ENCODE results near the gene ENAH. TPM values are rescaled to one million over a fixed set of nuclear protein-coding genes. Genes with fewer than 3 reads are reported as not detected.

Gene ENAH
- total RNA-seq, 1 experiment from 2014 or later, result 285 TPM

DNA sequence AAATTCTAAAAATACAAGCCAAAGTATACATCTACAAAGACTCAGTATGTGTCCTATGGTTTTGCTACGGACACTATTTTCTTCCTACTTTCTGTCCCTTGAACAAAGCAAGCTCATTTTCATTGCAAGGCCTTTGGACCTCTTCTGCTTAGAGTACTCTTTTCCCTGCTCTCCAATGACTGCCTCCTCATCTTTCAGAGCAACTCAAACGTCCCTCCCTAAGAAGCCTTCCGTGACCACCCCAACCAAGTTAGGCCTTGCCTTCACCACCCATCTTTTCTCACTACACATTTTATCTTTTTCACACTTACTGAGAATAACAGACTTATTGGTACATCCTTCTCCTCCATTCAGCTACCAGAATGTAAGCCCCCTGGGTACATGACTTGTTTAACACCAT is 39.9 kb downstream of the ENAH start:
- no peak overlapping the region for H2BK5ac ChIP-seq (ENCODE audit: insufficient read length, low read length)
- H2BK12ac ChIP-seq (ENCODE audit: insufficient read length, low read depth, low read length), result no peak overlapping the region
- H4K8ac ChIP-seq (replicated peaks; ENCODE audit: insufficient read length, low read depth, low read length), result no peak overlapping the region
- peak overlapping the region in 1 of 3 experiments; percentile 29; a peak in 3 of 7 replicates for H3K27ac Mint-ChIP-seq
- no peak overlapping the region for H2AFZ ChIP-seq (ENCODE audit: low read length)
- no peak overlapping the region for H2BK120ac ChIP-seq (ENCODE audit: low read depth, low read length, poor library complexity, severe bottlenecking)
- H2AK5ac ChIP-seq (ENCODE audit: insufficient read length, low read length), result no peak overlapping the region
- no peaks in the 10 kb centered on the region for H3K27me3 Mint-ChIP-seq (ENCODE audit: low read depth)
- H3K4me1 ChIP-seq (ENCODE audit: insufficient read depth, low read length), result no peaks in the 10 kb centered on the region; the same call in 1 of the 2 replicates
- H3K4me2 ChIP-seq (ENCODE audit: insufficient read depth, insufficient read length, low read length), result no peak overlapping the region
- no peak for DNase-seq
- H4K91ac ChIP-seq (ENCODE audit: insufficient read length, low read depth, low read length), result no peak overlapping the region
- H3K79me2 ChIP-seq (ENCODE audit: insufficient read depth, low read length), result peaks cover 45% of the 10 kb centered on the region
- peaks cover 21 to 32% (median 25%) of the 10 kb centered on the region in 3 experiments for H3K36me3 Mint-ChIP-seq (ENCODE audit: insufficient read depth in 1 of 3, low read depth in 3 of 3)
- no peaks in the 10 kb centered on the region for H4K20me1 ChIP-seq (ENCODE audit: control insufficient read depth, insufficient read depth, insufficient read length)
- WGBS (ENCODE audit: extremely low coverage, insufficient read length, low lambda C conversion rate), result no CpG with 5 or more reads among the region's 3 CpGs
- H2BK15ac ChIP-seq (ENCODE audit: low read depth, low read length), result no peak overlapping the region
- no peaks in the 10 kb centered on the region for H3K23me2 ChIP-seq (ENCODE audit: insufficient read length, low read depth, low read length, poor library complexity, severe bottlenecking)
- peaks cover 5% of the 10 kb centered on the region for H3K79me1 ChIP-seq (ENCODE audit: insufficient read depth, low read depth, low read length, poor library complexity, severe bottlenecking)
- H3K4me1 Mint-ChIP-seq, result peaks cover 33 to 47% of the 10 kb centered on the region in 2 experiments
- no peak overlapping the region for H3K23ac ChIP-seq (ENCODE audit: insufficient read length, low read depth, low read length)
- no peak overlapping the region for H3K18ac ChIP-seq (ENCODE audit: insufficient read length, low read depth, low read length)
- no peak overlapping the region for H3K14ac ChIP-seq (ENCODE audit: insufficient read depth, low read length)
- TF ChIP-seq, protein P1, sequence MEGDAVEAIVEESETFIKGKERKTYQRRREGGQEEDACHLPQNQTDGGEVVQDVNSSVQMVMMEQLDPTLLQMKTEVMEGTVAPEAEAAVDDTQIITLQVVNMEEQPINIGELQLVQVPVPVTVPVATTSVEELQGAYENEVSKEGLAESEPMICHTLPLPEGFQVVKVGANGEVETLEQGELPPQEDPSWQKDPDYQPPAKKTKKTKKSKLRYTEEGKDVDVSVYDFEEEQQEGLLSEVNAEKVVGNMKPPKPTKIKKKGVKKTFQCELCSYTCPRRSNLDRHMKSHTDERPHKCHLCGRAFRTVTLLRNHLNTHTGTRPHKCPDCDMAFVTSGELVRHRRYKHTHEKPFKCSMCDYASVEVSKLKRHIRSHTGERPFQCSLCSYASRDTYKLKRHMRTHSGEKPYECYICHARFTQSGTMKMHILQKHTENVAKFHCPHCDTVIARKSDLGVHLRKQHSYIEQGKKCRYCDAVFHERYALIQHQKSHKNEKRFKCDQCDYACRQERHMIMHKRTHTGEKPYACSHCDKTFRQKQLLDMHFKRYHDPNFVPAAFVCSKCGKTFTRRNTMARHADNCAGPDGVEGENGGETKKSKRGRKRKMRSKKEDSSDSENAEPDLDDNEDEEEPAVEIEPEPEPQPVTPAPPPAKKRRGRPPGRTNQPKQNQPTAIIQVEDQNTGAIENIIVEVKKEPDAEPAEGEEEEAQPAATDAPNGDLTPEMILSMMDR (conservative IDR thresholded peaks at IDR 0.05), result no peak
- no peak overlapping the region for H3K4me3 Mint-ChIP-seq
- peaks cover 9 to 12% of the 10 kb centered on the region in 2 experiments; a peak in 4 of 5 replicates for H3K9me3 Mint-ChIP-seq
- no peak overlapping the region for H3K27ac ChIP-seq (ENCODE audit: insufficient read length, low read depth, low read length)
- no peak overlapping the region for H4K5ac ChIP-seq (ENCODE audit: insufficient read length, low read depth, low read length)
- no peak overlapping the region for H3K56ac ChIP-seq (ENCODE audit: insufficient read length, low read depth, low read length)
- no peak overlapping the region for H2BK20ac ChIP-seq (ENCODE audit: low read depth, low read length, poor library complexity, severe bottlenecking)
- no peaks in the 10 kb centered on the region for H3K9me3 ChIP-seq (ENCODE audit: control insufficient read depth, low read depth, low read length)
- H3K9ac ChIP-seq (ENCODE audit: extremely low read depth, insufficient read length, low read length), result no peak overlapping the region
- H3K4ac ChIP-seq (ENCODE audit: low read depth, low read length), result no peak overlapping the region
- no peaks in the 10 kb centered on the region for H3K27me3 ChIP-seq (ENCODE audit: insufficient read depth, low read length)
- no peak overlapping the region for H3T11ph ChIP-seq (ENCODE audit: low read length)
